ENCODE results near the gene OR4K15. TPM values are rescaled to one million over a fixed set of nuclear protein-coding genes. Genes with fewer than 3 reads are reported as not detected.

Gene OR4K15
- total RNA-seq, 2 experiments from 2014 or later = not detected

- Mint-ChIP-seq H3K4me1 (ENCODE audit: low read depth) (no peaks in the 10 kb centered on the region), H3K27me3 (no peaks in the 10 kb centered on the region), H3K27ac (no peak overlapping the region), H3K36me3 (ENCODE audit: low read depth) (no peaks in the 10 kb centered on the region), H3K4me3 (no peak overlapping the region), H3K9me3 (peaks cover 12% of the 10 kb centered on the region)
- ChIA-PET CTCF (no interaction called here), POLR2A (no interaction called here)
- H3K4me1 ChIP-seq (ENCODE audit: insufficient read depth, low read length) = no peaks in the 10 kb centered on the region
- intact Hi-C loops (cut with DNase I, micrococcal nuclease) = no loop called here
- H3K27me3 ChIP-seq (ENCODE audit: control insufficient read depth in 1 of 2, insufficient read depth in 2 of 2, low read length in 2 of 2) = no peaks in the 10 kb centered on the region
- peaks cover 0 to 4% of the 10 kb centered on the region in 2 experiments for H3K9me3 ChIP-seq (ENCODE audit: control insufficient read depth in 1 of 2, insufficient read depth in 1 of 2, low read length in 2 of 2)
- no peak overlapping the region for H3K27ac ChIP-seq (ENCODE audit: low read depth in 1 of 2, low read length in 2 of 2)
- ATAC-seq (ENCODE audit: poor library complexity) (no peak), DNase-seq (no peak)
- no peak overlapping the region for H3K4me3 ChIP-seq (ENCODE audit: low read length)
- TF ChIP-seq CTCF (IDR thresholded peaks at IDR 0.05) = no peak
- no peaks in the 10 kb centered on the region for H3K36me3 ChIP-seq (ENCODE audit: insufficient read depth, low read length)
Measured at GRCh38 chr14:19993438-19993837, 18.0 kb downstream of the OR4K15 start.

GRCh38 chr14:20001863-20002262 lies 26.5 kb downstream of the OR4K15 start, which contains the start of gene OR4Q2:
Gene OR4Q2 (plus strand): TSS chr14:20002163.
- no peak within 1 kb of the TSS for H3K4me3 ChIP-seq (ENCODE audit: low read length)
- intact Hi-C loops (cut with DNase I, micrococcal nuclease) = no loop called here
- H3K27ac ChIP-seq (ENCODE audit: low read depth in 1 of 2, low read length in 2 of 2) = no peak within 1 kb of the TSS
- Mint-ChIP-seq H3K36me3 (ENCODE audit: low read depth) (no peaks in the 10 kb centered on the region), H3K9me3 (peaks cover 5% of the 10 kb centered on the region), H3K27ac (no peak within 1 kb of the TSS), H3K27me3 (no peaks in the 10 kb centered on the region), H3K4me3 (no peak within 1 kb of the TSS), H3K4me1 (ENCODE audit: low read depth) (no peaks in the 10 kb centered on the region)
- POLR2A ChIA-PET = no interaction called here
- no peak for DNase-seq
- H3K36me3 ChIP-seq (ENCODE audit: insufficient read depth, low read length) = no peaks in the 10 kb centered on the region
- no peaks in the 10 kb centered on the region for H3K27me3 ChIP-seq (ENCODE audit: control insufficient read depth in 1 of 2, insufficient read depth in 2 of 2, low read length in 2 of 2)
- CTCF ChIA-PET = no interaction called here
- H3K4me1 ChIP-seq (ENCODE audit: insufficient read depth, low read length) = no peaks in the 10 kb centered on the region
- H3K9me3 ChIP-seq (ENCODE audit: control insufficient read depth in 1 of 2, insufficient read depth in 1 of 2, low read length in 2 of 2) = no peaks in the 10 kb centered on the region
- TF ChIP-seq CTCF (IDR thresholded peaks at IDR 0.05) = no peak
- no peak for ATAC-seq (ENCODE audit: poor library complexity)

- H3K27me3 ChIP-seq (ENCODE audit: control insufficient read depth in 1 of 2, insufficient read depth in 2 of 2, low read length in 2 of 2) = no peaks in the 10 kb centered on the region
- Mint-ChIP-seq H3K27me3 (no peaks in the 10 kb centered on the region), H3K4me1 (ENCODE audit: low read depth) (no peaks in the 10 kb centered on the region), H3K36me3 (ENCODE audit: low read depth) (no peaks in the 10 kb centered on the region), H3K9me3 (peaks cover 5% of the 10 kb centered on the region), H3K27ac (no peak overlapping the region), H3K4me3 (no peak overlapping the region)
- ATAC-seq (ENCODE audit: poor library complexity) = no peak
- intact Hi-C loops (cut with DNase I, micrococcal nuclease) = no loop called here
- H3K27ac ChIP-seq (ENCODE audit: low read depth in 1 of 2, low read length in 2 of 2) = no peak overlapping the region
- no peaks in the 10 kb centered on the region for H3K9me3 ChIP-seq (ENCODE audit: control insufficient read depth in 1 of 2, insufficient read depth in 1 of 2, low read length in 2 of 2)
- H3K4me3 ChIP-seq (ENCODE audit: low read length) = no peak overlapping the region
- CTCF ChIA-PET = no interaction called here
- H3K4me1 ChIP-seq (ENCODE audit: insufficient read depth, low read length) = no peaks in the 10 kb centered on the region
- peak in 2 of 14 experiments; percentile 9 to 49 for DNase-seq
- POLR2A ChIA-PET = no interaction called here
- no peak for TF ChIP-seq CTCF (IDR thresholded peaks at IDR 0.05)
- H3K36me3 ChIP-seq (ENCODE audit: insufficient read depth, low read length) = no peaks in the 10 kb centered on the region
Measured at GRCh38 chr14:20002319-20002718, 26.9 kb downstream of the OR4K15 start.
